ENCODE results near the gene PPL.

DNA sequence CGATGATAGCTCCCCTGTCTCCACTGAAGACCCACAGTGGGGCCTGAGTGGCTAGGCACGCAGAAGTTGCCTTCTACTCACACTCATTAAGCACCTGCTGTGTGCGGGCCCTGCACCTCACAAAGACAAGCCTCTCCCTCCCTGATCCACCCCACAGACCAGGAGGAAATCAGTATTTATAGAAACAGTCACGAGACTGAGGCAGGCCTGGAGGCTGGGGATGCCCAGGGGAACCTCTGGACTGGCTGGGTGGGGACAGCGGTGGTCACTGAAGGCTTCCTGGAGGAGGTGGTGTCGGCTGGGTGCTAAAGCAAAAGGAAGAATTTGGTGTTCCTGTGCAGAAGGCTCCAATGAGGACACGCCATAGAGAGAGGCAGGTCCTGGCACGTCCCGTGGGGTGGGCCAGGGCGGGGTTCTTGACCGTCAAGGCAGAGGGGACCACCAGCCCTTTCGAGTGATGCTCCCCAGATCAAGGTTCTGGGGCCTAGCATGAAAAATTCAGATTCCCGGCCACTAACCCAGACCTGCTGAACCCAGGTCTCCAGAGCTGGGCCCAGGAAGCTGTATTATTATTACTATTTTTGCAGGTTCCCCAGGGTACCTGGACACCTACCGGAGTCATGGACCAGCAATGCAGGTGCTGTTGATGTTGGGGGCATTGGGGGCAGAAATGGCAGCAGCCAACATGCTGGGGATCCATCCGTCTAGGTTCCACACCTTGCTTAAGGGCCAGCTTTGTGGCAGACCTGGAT lies 23.0 kb downstream of the PPL start:
- TF ChIP-seq CTCF (IDR thresholded peaks at IDR 0.05; ENCODE audit: control extremely low read depth in 1 of 3, insufficient read depth in 1 of 3, low read depth in 1 of 3, low read length in 3 of 3) = no peak
- no peak for TF ChIP-seq TAF7 (optimal IDR thresholded peaks at IDR 0.05; ENCODE audit: borderline replicate concordance, low read depth, low read length)
- TF ChIP-seq TAF1 (IDR thresholded peaks at IDR 0.05; ENCODE audit: low read depth, low read length) = no peak
- no peak for TF ChIP-seq KDM5A (IDR thresholded peaks at IDR 0.05; ENCODE audit: low read length)
- TF ChIP-seq EP300 (IDR thresholded peaks at IDR 0.05; ENCODE audit: borderline replicate concordance in 1 of 2, low read depth in 2 of 2, low read length in 2 of 2) = no peak
- no peak for TF ChIP-seq TCF12 (IDR thresholded peaks at IDR 0.05; ENCODE audit: low read depth, low read length)
- TF ChIP-seq MAX (IDR thresholded peaks at IDR 0.05) = no peak
- no peak for TF ChIP-seq EZH2 (IDR thresholded peaks at IDR 0.05; ENCODE audit: low read depth, low read length, severe bottlenecking)

Measured in H1 (cell line).